Stimulated activated CD4-positive, alpha-beta T cell treated with anti-CD3 and anti-CD28 coated beads, Interleukin-15, amount 100 ng/mL, for 1 hour (primary cell): ENCODE measurements around the gene USP5.
A peak's percentile ranks its signal among the peaks of the same experiment; 100 is the strongest.

Experiments used
- DNase-seq, 2 donors: peaks; one replicate each; pipeline ENCODE4 v3.0.0-alpha.2; 2020; ENCODE audit warnings: low read depth in 1 of 2, low spot score in 1 of 2

Gene USP5

GRCh38 chr12:6826125-6826733 is 25.7 kb upstream of the USP5 start:
- DNase-seq: no peak

- DNase-seq: no peak
Measured at GRCh38 chr12:6826734-6827436, 25.1 kb upstream of the USP5 start.

DNA sequence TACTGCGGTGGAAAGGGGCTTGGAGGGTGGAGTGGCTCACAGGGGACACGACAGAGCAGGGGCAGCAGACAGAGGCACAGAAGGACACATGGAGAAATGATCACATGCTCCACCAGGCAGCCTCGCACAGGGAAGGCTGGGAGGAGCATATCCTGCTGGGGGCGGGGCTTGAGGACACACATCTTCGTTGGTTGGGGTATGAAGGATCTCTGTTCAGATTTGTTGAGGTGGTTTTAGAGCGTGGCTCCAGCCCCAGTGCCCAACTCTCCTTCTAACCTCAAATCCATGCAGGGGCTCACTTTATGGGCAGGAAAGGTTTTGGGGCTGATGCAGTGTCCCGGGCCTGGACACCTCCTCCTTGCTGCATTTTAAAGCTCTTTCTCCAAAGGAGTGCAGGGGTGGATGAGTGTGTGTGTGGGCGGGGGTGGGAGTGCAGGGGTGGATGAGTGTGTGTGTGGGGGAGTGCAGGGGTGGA is 24.5 kb upstream of the USP5 start:
- DNase-seq: peak in 1 of 2 donors; percentile 30

DNA sequence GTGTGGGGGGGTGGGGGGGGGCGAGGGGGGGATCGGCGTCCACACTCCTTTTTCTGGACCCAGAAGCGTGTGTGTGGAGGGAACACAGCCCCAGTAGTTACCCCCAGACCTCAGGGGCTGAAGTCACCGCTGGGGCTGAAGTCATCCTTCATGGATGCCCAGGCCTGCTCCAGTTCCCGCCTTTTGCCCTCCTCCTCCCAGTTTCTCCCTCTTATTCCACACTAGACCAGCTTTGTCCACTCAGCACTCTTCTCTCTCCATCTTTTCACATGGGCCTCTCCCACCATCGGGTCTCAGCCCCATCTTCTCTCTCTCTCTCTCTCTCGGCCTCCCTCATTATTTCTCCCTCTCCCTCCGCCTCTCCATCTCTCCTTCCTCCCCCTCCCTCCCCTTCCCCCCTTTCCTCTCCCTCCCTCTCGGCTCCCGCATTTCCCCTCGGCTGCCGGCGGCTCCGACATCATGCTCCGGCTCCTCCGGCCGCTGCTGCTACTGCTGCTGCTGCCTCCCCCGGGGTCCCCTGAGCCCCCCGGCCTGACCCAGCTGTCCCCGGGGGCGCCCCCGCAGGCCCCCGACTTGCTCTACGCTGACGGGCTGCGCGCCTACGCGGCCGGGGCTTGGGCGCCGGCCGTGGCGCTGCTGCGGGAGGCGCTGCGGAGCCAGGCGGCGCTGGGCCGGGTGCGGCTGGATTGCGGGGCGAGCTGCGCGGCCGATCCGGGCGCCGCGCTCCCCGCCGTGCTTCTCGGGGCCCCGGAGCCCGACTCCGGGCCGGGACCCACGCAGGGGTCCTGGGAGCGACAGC is 23.8 kb upstream of the USP5 start, which contains the start of gene P3H3:
P3H3 (plus strand) TSS at position 426 of the 799 bp plus-strand sequence; CDS start at position 460, 34 bp downstream.
- no peak for DNase-seq

GRCh38 chr12:6828781-6829535 is 23.0 kb upstream of the USP5 start:
- peak in 1 of 2 donors; percentile 47 for DNase-seq

GRCh38 chr12:6829536-6830220 is 22.3 kb upstream of the USP5 start:
- DNase-seq: no peak

DNA sequence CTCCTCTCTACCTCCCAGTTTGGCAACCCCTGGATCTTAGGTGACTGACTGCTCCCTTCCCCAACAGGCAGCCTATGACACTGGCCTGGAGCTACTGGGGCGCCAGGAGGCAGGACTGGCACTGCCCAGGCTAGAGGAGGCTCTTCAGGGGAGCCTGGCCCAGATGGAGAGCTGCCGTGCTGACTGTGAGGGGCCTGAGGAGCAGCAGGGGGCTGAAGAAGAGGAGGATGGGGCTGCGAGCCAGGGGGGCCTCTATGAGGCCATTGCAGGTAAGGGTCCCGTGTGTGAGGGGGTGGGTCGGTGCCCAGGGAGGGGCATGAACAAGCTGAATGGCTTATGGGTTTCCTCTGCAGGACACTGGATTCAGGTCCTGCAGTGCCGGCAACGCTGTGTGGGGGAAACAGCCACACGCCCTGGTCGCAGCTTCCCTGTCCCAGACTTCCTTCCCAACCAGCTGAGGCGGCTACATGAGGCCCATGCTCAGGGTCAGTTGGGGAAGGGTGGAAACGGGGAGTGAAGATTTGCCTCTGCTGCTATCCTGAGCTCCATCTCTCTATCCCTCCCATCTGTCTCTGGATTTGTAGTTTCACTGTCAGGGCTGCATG is 21.6 kb upstream of the USP5 start:
- DNase-seq: no peak

DNA sequence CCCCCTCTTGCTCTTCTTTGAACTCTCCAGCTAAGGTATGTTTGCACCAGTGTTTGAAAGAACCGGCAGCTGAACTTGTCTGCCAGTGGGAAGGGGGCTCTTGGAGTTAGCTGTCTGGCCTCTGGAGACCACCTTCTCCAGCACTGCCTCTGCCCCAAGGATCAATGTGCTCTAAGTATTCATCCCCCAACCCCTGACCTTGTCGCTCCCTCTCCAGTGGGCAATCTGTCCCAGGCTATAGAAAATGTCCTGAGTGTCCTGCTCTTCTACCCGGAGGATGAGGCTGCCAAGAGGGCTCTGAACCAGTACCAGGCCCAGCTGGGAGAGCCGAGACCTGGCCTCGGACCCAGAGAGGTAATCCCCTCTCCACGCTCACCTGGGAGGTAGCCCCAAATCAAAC is 21.0 kb upstream of the USP5 start:
- DNase-seq: no peak

- DNase-seq: no peak
Measured at GRCh38 chr12:6831450-6831995, 20.4 kb upstream of the USP5 start.

DNA sequence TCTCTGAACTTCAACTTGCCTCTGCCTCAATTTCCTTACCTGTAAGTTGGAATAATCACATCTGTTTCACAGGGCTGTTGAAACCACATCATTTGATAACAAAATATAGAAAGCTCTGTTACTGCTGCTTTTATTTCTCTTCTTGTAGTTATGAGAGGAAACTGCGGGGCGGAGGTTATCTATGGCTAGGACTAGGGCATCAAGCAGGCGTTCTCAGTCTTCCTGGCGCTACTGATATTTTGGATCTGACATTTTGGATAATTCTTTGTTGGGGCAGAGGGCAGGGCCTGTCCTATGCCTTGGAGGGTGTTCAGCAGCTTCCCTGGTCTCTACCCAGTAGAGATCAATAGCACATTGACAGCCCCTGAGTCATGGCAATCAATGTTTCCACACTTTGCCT is 19.8 kb upstream of the USP5 start:
- no peak for DNase-seq

- no peak for DNase-seq
Measured at GRCh38 chr12:6833189-6833890, 18.6 kb upstream of the USP5 start.

- no peak for DNase-seq
Measured at GRCh38 chr12:6834254-6834653, 17.7 kb upstream of the USP5 start.

GRCh38 chr12:6834873-6835272 is 17.1 kb upstream of the USP5 start:
- no peak for DNase-seq

DNA sequence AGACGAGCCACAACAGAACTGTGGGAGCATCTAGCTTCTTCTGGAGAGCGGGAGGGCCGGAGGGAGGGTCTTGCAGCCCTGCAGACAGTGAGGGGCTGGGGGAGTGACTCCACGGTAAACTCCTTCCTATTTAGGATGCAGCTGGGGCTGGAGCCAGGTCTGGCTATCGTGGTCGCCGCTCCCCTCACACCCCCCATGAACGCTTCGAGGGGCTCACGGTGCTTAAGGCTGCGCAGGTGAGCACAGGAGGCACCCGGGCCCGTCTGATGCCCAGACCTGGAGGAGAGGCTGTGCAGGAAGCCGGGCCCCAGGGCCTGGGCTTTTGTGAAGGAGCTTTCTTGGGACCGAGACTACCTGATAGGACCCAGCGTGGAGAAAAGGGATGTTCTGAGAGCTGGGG is 15.1 kb upstream of the USP5 start:
- no peak for DNase-seq

DNA sequence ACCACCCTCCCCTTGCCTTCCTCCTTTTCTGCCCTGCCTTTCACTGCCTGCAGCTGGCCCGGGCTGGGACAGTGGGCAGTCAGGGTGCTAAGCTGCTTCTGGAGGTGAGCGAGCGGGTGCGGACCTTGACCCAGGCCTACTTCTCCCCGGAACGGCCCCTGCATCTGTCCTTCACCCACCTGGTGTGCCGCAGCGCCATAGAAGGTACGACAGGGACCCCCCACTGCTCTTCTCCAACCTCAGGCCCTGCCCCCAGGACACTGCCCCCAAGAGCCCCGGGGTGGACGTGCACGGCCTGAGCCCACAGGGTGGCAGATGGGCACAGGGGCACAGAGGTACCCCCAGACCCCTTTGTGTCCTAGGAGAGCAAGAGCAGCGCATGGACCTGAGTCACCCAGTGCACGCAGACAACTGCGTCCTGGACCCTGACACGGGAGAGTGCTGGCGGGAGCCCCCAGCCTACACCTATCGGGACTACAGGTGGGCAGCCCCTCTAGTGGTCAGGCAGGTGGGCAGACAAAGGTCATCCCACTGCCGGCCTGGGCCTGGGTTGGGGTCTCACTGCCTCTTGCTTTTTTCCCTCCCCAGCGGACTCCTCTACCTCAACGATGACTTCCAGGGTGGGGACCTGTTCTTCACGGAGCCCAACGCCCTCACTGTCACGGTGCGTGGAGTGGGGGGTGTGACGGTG is 14.4 kb upstream of the USP5 start:
- no peak for DNase-seq

DNA sequence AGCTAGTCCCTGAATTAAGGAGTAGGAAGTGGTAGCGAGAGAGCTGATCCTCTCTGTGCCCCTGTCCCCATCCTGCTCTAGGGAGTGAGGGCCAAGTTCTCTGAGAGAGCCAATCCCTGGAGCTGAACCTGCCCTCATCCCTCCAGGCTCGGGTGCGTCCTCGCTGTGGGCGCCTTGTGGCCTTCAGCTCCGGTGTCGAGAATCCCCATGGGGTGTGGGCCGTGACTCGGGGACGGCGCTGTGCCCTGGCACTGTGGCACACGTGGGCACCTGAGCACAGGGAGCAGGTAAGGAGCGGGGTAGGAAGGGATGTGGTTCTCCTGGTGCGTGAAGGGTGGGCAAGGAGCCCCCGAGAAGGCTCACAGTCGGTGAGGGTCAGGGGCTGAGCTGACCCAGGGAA is 13.1 kb upstream of the USP5 start:
- no peak for DNase-seq

DNA sequence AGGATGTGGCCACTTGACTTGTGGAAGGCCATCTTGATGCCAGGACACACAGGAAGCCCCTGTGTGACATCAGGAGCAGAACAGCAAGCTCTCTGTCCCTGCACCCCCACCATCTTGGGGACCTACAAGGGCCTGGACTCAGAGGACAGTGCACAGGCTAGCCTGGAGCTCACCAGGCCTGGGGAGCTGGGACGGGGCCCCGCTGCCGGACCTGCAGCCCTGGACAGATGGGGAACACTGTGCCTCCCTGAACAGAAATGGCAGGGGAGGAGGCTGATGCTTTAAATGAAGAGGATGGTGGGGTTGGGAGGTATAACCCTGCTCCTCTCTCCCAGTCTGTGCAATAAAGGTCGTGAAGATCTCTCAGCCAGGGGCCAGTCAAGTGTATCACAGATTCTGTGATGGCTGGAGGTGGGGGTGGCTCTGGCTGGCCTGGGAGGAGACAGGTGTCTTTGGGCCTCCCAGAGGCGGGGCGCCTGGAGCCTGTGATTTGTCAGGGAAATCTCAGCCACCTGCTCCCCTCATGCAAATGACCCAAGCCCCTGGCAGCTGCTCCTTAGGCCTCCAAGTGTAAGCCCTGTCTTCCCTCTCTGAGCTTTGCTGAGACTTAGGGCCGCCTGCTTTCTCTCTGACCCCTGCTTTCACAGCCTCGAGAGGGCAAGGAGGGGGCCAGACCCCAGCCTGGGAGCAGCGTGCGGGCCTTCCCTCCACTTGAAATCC is 12.3 kb upstream of the USP5 start:
- no peak for DNase-seq

DNA sequence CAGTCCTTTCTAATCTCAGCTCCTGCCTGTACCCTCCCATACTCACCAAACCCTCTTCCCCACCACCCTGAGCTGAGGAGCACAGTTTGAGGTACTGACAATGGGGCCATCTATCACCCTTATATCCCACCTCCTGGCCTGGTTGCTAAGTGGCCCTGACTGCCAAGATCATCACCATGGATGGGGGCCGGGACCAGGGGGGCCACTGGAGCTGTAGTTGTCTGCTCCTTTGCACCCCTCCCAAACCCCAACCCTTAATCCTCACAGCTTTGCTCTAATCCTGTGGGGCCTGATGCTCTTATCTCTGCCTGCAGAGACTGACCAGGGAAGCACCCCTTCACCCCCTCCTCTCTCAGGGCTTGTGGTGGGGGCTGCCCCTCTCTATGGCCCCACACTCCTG is 11.6 kb upstream of the USP5 start:
- no peak for DNase-seq
